Thyroid gland (tissue), 4 donors: ENCODE results near the gene NEUROD6.

ENCODE experiments used
- CTCF ChIP-seq, 6 experiments: fragments of 200-600 bp in 3 of 6; fragments of 450-650 bp in 3 of 6; sonication (generic) in 3 of 6; IDR thresholded peaks; one replicate each; pipeline ENCODE4 v1.5.1; 2016 to 2019; ENCODE audit warnings: antibody characterized with exemption in 6 of 6, mild to moderate bottlenecking in 2 of 6, inconsistent platforms in 1 of 6, moderate library complexity in 1 of 6
- POLR2A ChIP-seq, 2 donors: fragments of 450-650 bp; IDR thresholded peaks; one replicate each; pipeline ENCODE4 v1.6.1; 2017; ENCODE audit warnings: antibody characterized with exemption in 2 of 2, mild to moderate bottlenecking in 2 of 2, moderate library complexity in 1 of 2

- TF ChIP-seq CTCF (IDR thresholded peaks at IDR 0.05) (no peak), POLR2A (IDR thresholded peaks at IDR 0.05) (no peak)
Measured at GRCh38 chr7:31304446-31304845, 36.1 kb downstream of the NEUROD6 start.
